Panc1 (cell line): ENCODE results near the gene ZNF579. TPM values are rescaled to one million over a fixed set of nuclear protein-coding genes. Genes with fewer than 3 reads are reported as not detected.
A peak's percentile ranks its signal among the peaks of the same experiment; 100 is the strongest.

Experiments used
- ATAC-seq: fragments of 200-7000 bp; cut with Tn5 transposase; 2 replicates; pipeline ENCODE4 v1.9.1; 2020; ENCODE audit warnings: mild to moderate bottlenecking, moderate library complexity
- BruUV-seq: library from RNA; stranded (reverse); fragments of 400-500 nt; replicated peaks from 2 replicates; lab custom pipeline; 2021; lab: Mats Ljungman, UMichigan
- CTCF ChIA-PET: fragments of 300-600 bp; sonication (Branson Sonifier 250); formaldehyde crosslinking; loops from one replicate; lab custom pipeline; 2022; ENCODE audit warnings: antibody characterized with exemption; lab: Charles Lee
- POLR2A ChIA-PET: fragments of 300-600 bp; sonication (Branson Sonifier 250); formaldehyde crosslinking; loops from one replicate; lab custom pipeline; 2022; ENCODE audit warnings: antibody characterized with exemption; lab: Charles Lee
- DNase-seq: peaks from one replicate; pipeline ENCODE4 v3.0.0-alpha.2; 2010; ENCODE audit warnings: low read depth, low spot score
- H3K27ac ChIP-seq: 2 replicates; pipeline ENCODE4 v1.5.1; 2011; ENCODE audit warnings: mild to moderate bottlenecking, low read length, inconsistent platforms
- H3K27me3 ChIP-seq: fragments of 200-500 bp; sonication (Bioruptor generic); 2 replicates; pipeline ENCODE4 v1.6.0; 2014; ENCODE audit warnings: low read length, inconsistent platforms; ENCODE audit not compliant: control insufficient read depth, insufficient read depth
- H3K36me3 ChIP-seq: fragments of 200-500 bp; sonication (Bioruptor generic); 2 replicates; pipeline ENCODE4 v1.5.1; 2014; ENCODE audit warnings: inconsistent platforms, mild to moderate bottlenecking, low read length, moderate library complexity; ENCODE audit not compliant: control insufficient read depth, insufficient read depth
- H3K4me1 ChIP-seq: 2 replicates; pipeline ENCODE4 v1.5.1; 2011; ENCODE audit warnings: inconsistent platforms, mild to moderate bottlenecking, low read length, moderate library complexity; ENCODE audit not compliant: control insufficient read depth, insufficient read depth
- H3K4me3 ChIP-seq, 2 experiments: 2 replicates each; pipeline ENCODE4 v1.5.1; 2011 to 2012; ENCODE audit warnings: low read depth in 2 of 2, low read length in 2 of 2, mild to moderate bottlenecking in 2 of 2, inconsistent platforms in 1 of 2, moderate library complexity in 1 of 2
- H3K9me3 ChIP-seq: fragments of 200-500 bp; sonication (Bioruptor generic); 2 replicates; pipeline ENCODE4 v1.5.1; 2014; ENCODE audit warnings: low read depth, mild to moderate bottlenecking, inconsistent platforms, low read length, moderate library complexity; ENCODE audit not compliant: control insufficient read depth, insufficient read depth
- CTCF ChIP-seq: fragments of 450-650 bp; IDR thresholded peaks from 2 replicates; pipeline ENCODE4 v1.5.1; 2017; ENCODE audit warnings: mild to moderate bottlenecking
- POLR2AphosphoS5 ChIP-seq: IDR thresholded peaks from 2 replicates; pipeline ENCODE4 v1.6.1; 2012; ENCODE audit warnings: mild to moderate bottlenecking, low read depth, low read length, moderate library complexity
- REST ChIP-seq, 2 experiments: IDR thresholded peaks; 2 replicates each; pipeline ENCODE4 v1.6.1; 2011 to 2012; ENCODE audit warnings: low read depth in 2 of 2, control low read depth in 1 of 2, low read length in 1 of 2, mild to moderate bottlenecking in 1 of 2, moderate library complexity in 1 of 2; ENCODE audit not compliant: insufficient read depth in 1 of 2
- SIN3A ChIP-seq: IDR thresholded peaks from 2 replicates; pipeline ENCODE4 v1.6.1; 2012; ENCODE audit warnings: low read depth, mild to moderate bottlenecking, low read length, moderate library complexity, borderline replicate concordance; ENCODE audit not compliant: insufficient read depth
- TCF7L2 ChIP-seq: IDR thresholded peaks from 2 replicates; pipeline ENCODE4 v1.6.1; 2011; ENCODE audit warnings: mild to moderate bottlenecking, low read depth, low read length, inconsistent platforms
- in situ Hi-C: cut with HindIII; loops from 2 replicates; pipeline ENCODE4 v1.10.0; 2016; ENCODE audit warnings: low sequenced_read_pairs, low pct_unique_long_range_greater_than_20kb
- intact Hi-C: fragments of 100-400 bp; cut with micrococcal nuclease; formaldehyde crosslinking; loops from one replicate; pipeline ENCODE4 v1.10.0; 2022; ENCODE audit not compliant: unreplicated experiment
- total RNA-seq: library from RNA; stranded (reverse); gene quantifications from one replicate; pipeline ENCODE4 v1.2.1, GENCODE V29; 2021; ENCODE audit not compliant: unreplicated experiment

ZNF579 gene
- total RNA-seq, 1 experiment from 2014 or later, result 39.5 TPM

GRCh38 chr19:55592391-55593090, 11.9 kb upstream of the ZNF579 start:
- TF ChIP-seq TCF7L2, result no peak
- no peak for TF ChIP-seq SIN3A
- TF ChIP-seq CTCF, result no peak
- no peak for TF ChIP-seq REST (IDR thresholded peaks at IDR 0.05; ENCODE audit: insufficient read depth in 1 of 2, low read depth in 2 of 2, low read length in 1 of 2)
- TF ChIP-seq POLR2AphosphoS5, result no peak
- Histone ChIP-seq H3K27me3 (no peaks in the 10 kb centered on the region), H3K36me3 (no peaks in the 10 kb centered on the region; the same call in 1 of the 2 replicates), H3K4me3 (no peak overlapping the region), H3K9me3 (no peaks in the 10 kb centered on the region), H3K27ac (no peak overlapping the region), H3K4me1 (no peaks in the 10 kb centered on the region)
- intact Hi-C loops, result no loop called here
- ChIA-PET POLR2A (no interaction called here), CTCF (no interaction called here)
- in situ Hi-C loops, result no loop called here
- no TSS peak for BruUV-seq
- ATAC-seq, result no peak
- no peak for DNase-seq

GRCh38 chr19:55591555-55591954, 10.9 kb upstream of the ZNF579 start:
- Histone ChIP-seq H3K27ac (no peak overlapping the region), H3K4me1 (0 out of 2 replicates have a peak, but pooled peaks cover 3% of the 10 kb centered on the region), H3K9me3 (no peaks in the 10 kb centered on the region), H3K36me3 (no peaks in the 10 kb centered on the region; the same call in 1 of the 2 replicates), H3K4me3 (no peak overlapping the region), H3K27me3 (no peaks in the 10 kb centered on the region)
- no peak for DNase-seq
- ChIA-PET CTCF (no interaction called here), POLR2A (no interaction called here)
- in situ Hi-C loops, result no loop called here
- intact Hi-C loops, result no loop called here
- BruUV-seq, result no TSS peak
- ATAC-seq, result peak; percentile 16; the same call in 1 of the 2 replicates
- no peak for TF ChIP-seq TCF7L2
- 0 out of 2 replicates have a peak, but pooled peaks have one; percentile 16 for TF ChIP-seq POLR2AphosphoS5

GRCh38 chr19:55590617-55591016, 10.0 kb upstream of the ZNF579 start:
- Histone ChIP-seq H3K4me1 (peaks cover 10% of the 10 kb centered on the region), H3K27me3 (no peaks in the 10 kb centered on the region), H3K4me3 (no peak overlapping the region), H3K9me3 (no peaks in the 10 kb centered on the region), H3K27ac (no peak overlapping the region), H3K36me3 (no peaks in the 10 kb centered on the region)
- ATAC-seq, result peak; percentile 21; the same call in 1 of the 2 replicates
- CTCF ChIA-PET, result no interaction called here
- POLR2A ChIA-PET, result no interaction called here
- BruUV-seq, result no TSS peak
- in situ Hi-C loops (no loop called here), intact Hi-C loops (no loop called here)
- no peak for DNase-seq
- TF ChIP-seq POLR2AphosphoS5, result no peak
- TF ChIP-seq SIN3A, result no peak
- TF ChIP-seq CTCF, result no peak
- TF ChIP-seq TCF7L2, result no peak
